Measurements from ENCODE around the gene RBM25.
"Not testable (repeated sequence)": the region's sequence is repeated elsewhere in the genome, so short reads cannot be mapped to it uniquely, and the experiment has no call there.

GRCh38 chr14:73016011-73016410 lies 42.3 kb upstream of the RBM25 start:
- TF ChIP-seq SPI1, POLR2A, POLR2AphosphoS5, TAF1, POU2F2 (IDR thresholded peaks at IDR 0.05; ENCODE audit: low read depth, low read length): not testable (repeated sequence)

Measured in GM12891 (cell line).